Measurements from ENCODE around the gene PGLYRP3. TPM values are rescaled to one million over a fixed set of nuclear protein-coding genes. Genes with fewer than 3 reads are reported as not detected.

PGLYRP3 gene
- total RNA-seq, 1 experiment from 2014 or later = not detected

DNA sequence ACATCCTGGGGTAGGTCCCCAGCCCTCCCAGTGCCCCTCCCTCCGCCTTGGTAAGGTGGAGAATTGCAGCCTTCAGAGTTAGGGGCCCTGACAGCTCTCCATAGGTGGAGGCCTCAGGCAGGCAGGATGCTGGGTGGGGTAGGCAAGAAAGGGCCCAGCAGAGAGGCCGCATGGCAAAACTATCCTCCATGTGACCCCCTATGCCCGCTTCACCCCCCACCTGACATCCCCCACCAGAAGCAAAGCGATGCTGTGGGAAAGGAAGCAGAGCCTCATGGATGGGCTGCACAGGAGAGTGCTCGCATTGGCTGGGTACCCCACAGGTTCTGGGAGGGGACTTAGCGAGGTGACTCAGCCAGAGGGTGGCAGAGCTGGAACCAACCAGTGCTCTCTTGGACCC, 46.5 kb upstream of the PGLYRP3 start:
- Histone ChIP-seq H4K20me1 (ENCODE audit: insufficient read depth) (no peaks in the 10 kb centered on the region), H3F3A (ENCODE audit: insufficient read depth, low read depth) (peaks cover 91% of the 10 kb centered on the region), H3K79me2 (ENCODE audit: low read depth) (peaks cover 25% of the 10 kb centered on the region), H3K27me3 (ENCODE audit: insufficient read depth, low read depth) (no peaks in the 10 kb centered on the region), H3K4me3 (peak overlapping the region; percentile 93), H3K27ac (peak overlapping the region; percentile 98), H3K36me3 (ENCODE audit: low read depth) (peaks cover 19% of the 10 kb centered on the region), H3K9me2 (ENCODE audit: insufficient read depth) (no peaks in the 10 kb centered on the region), H3K4me2 (peak overlapping the region; percentile 97), H3K9me3 (ENCODE audit: insufficient read depth, low read depth) (peaks cover 3% of the 10 kb centered on the region; the same call in 1 of the 2 replicates), H2AFZ (no peak overlapping the region), H3K4me1 (replicated peaks; ENCODE audit: insufficient read depth) (peaks cover 70% of the 10 kb centered on the region)
- DNase-seq = no peak
- intact Hi-C loops (cut with micrococcal nuclease; ENCODE audit: unreplicated experiment) = loop anchor here (10.0 kb wide), 1 partner anchor 316 kb away; the partner anchor contains the start of genes ILF2 and NPR1
- POLR2A ChIA-PET (ENCODE audit: unreplicated experiment) = no interaction called here
- CTCF ChIA-PET = interaction anchor here (0.7 kb wide), 1 partner anchor 1216 kb away, joined by 11 read pairs; no protein-coding TSS in a partner anchor
- BruUV-seq (replicated peaks) = no TSS peak
- TF ChIP-seq, protein P1, sequence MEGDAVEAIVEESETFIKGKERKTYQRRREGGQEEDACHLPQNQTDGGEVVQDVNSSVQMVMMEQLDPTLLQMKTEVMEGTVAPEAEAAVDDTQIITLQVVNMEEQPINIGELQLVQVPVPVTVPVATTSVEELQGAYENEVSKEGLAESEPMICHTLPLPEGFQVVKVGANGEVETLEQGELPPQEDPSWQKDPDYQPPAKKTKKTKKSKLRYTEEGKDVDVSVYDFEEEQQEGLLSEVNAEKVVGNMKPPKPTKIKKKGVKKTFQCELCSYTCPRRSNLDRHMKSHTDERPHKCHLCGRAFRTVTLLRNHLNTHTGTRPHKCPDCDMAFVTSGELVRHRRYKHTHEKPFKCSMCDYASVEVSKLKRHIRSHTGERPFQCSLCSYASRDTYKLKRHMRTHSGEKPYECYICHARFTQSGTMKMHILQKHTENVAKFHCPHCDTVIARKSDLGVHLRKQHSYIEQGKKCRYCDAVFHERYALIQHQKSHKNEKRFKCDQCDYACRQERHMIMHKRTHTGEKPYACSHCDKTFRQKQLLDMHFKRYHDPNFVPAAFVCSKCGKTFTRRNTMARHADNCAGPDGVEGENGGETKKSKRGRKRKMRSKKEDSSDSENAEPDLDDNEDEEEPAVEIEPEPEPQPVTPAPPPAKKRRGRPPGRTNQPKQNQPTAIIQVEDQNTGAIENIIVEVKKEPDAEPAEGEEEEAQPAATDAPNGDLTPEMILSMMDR (conservative IDR thresholded peaks at IDR 0.05) = no peak
- TF ChIP-seq EZH2 (IDR thresholded peaks at IDR 0.05; ENCODE audit: low read depth) = no peak

DNA sequence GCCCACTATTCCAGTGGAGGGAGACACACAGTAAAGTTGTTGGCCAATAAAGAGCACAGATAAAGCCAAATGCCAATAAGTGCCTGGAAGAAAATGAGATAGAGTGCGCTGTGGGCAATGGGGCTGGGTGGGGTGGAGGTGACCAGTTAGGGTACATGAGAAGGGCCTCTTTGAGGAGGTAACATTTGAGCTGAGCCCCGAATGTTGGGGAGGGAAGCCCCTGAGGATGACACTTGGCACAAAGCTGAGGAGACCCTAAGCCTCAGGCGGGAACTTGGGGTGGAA, 45.9 kb upstream of the PGLYRP3 start:
- no peak for DNase-seq
- TF ChIP-seq, protein P1 (conservative IDR thresholded peaks at IDR 0.05) = no peak
- no peak for TF ChIP-seq EZH2 (IDR thresholded peaks at IDR 0.05; ENCODE audit: low read depth)
- Histone ChIP-seq H3K27me3 (ENCODE audit: insufficient read depth, low read depth) (no peaks in the 10 kb centered on the region), H3K9me2 (ENCODE audit: insufficient read depth) (no peaks in the 10 kb centered on the region), H3K4me2 (peak overlapping the region; percentile 97), H3K27ac (peak overlapping the region; percentile 98), H4K20me1 (ENCODE audit: insufficient read depth) (no peaks in the 10 kb centered on the region), H3K36me3 (ENCODE audit: low read depth) (peaks cover 19% of the 10 kb centered on the region), H3K9me3 (ENCODE audit: insufficient read depth, low read depth) (peaks cover 3% of the 10 kb centered on the region; the same call in 1 of the 2 replicates), H3K4me3 (peak overlapping the region; percentile 93), H3K4me1 (replicated peaks; ENCODE audit: insufficient read depth) (peaks cover 64% of the 10 kb centered on the region), H3K79me2 (ENCODE audit: low read depth) (peaks cover 25% of the 10 kb centered on the region), H3F3A (ENCODE audit: insufficient read depth, low read depth) (peaks cover 85% of the 10 kb centered on the region), H2AFZ (no peak overlapping the region)
- POLR2A ChIA-PET (ENCODE audit: unreplicated experiment) = no interaction called here
- intact Hi-C loops (cut with micrococcal nuclease; ENCODE audit: unreplicated experiment) = loop anchor here (10.0 kb wide), 1 partner anchor 316 kb away; the partner anchor contains the start of genes ILF2 and NPR1
- CTCF ChIA-PET = no interaction called here
- no TSS peak for BruUV-seq (replicated peaks)

DNA sequence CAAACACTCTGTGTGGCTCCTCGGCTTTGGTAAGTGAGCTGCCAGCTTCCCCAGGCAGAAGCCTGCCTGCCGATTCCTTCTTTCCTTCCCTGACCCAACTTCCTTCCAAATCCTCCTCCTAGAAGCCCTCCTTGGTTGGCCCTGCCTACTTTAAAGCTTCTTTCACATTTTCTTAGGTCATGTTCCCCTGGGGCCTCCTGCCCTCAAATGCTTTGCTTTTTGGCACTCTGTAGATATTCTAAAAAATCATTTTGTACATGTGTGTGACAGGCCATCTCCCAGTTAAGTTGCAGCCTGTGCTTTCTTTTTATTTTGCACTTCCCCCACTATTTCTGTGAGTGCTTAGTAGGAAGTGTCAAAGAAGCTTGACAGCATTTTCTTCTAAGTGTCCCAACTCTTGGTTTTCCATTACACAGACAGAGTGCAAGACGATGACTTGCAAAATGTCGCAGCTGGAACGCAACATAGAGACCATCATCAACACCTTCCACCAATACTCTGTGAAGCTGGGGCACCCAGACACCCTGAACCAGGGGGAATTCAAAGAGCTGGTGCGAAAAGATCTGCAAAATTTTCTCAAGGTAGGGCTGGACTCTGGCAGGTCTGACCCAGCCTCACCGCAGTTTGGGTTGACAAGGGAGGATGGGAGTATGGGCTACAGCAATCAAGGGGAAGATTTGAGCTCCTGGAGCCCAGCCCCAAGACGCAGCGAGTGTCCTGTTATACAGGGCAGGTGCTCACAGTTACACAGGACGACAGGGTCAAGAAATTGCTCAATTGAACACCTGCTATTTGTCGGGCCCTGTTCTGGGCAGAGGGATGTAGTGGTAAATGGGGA, 45.3 kb upstream of the PGLYRP3 start, which contains the start of gene S100A9:
S100A9 (plus strand) TSS at position 2 of the 838 bp plus-strand sequence; CDS start at position 432, 430 bp downstream.
- POLR2A ChIA-PET (ENCODE audit: unreplicated experiment) = no interaction called here
- peaks cover 19% of the 10 kb centered on the region for H3K36me3 ChIP-seq (ENCODE audit: low read depth)
- H2AFZ ChIP-seq = no peak within 1 kb of the TSS
- H3K79me2 ChIP-seq (ENCODE audit: low read depth) = peaks cover 25% of the 10 kb centered on the region
- intact Hi-C loops (cut with micrococcal nuclease; ENCODE audit: unreplicated experiment) = loop anchor here (1.0 to 10.0 kb wide), 2 partner anchors 7 to 317 kb away; partner anchors contain the start of genes ILF2 and NPR1
- H3K9me3 ChIP-seq (ENCODE audit: insufficient read depth, low read depth) = peaks cover 3% of the 10 kb centered on the region; the same call in 1 of the 2 replicates
- TF ChIP-seq EZH2 (IDR thresholded peaks at IDR 0.05; ENCODE audit: low read depth) = no peak
- CTCF ChIA-PET = interaction anchor here (1.2 to 1.3 kb wide), 2 partner anchors 137 to 210 kb away, joined by 4 to 5 read pairs; no protein-coding TSS in a partner anchor
- no peaks in the 10 kb centered on the region for H3K9me2 ChIP-seq (ENCODE audit: insufficient read depth)
- no peaks in the 10 kb centered on the region for H4K20me1 ChIP-seq (ENCODE audit: insufficient read depth)
- peak within 1 kb of the TSS; percentile 97 for H3K4me2 ChIP-seq
- H3F3A ChIP-seq (ENCODE audit: insufficient read depth, low read depth) = peaks cover 79% of the 10 kb centered on the region
- DNase-seq = peak in 1 of 2 experiments; percentile 41
- no peaks in the 10 kb centered on the region for H3K27me3 ChIP-seq (ENCODE audit: insufficient read depth, low read depth)
- H3K4me1 ChIP-seq (replicated peaks; ENCODE audit: insufficient read depth) = peaks cover 62% of the 10 kb centered on the region
- peak within 1 kb of the TSS; percentile 98 for H3K27ac ChIP-seq
- peak within 1 kb of the TSS; percentile 93 for H3K4me3 ChIP-seq
- BruUV-seq (replicated peaks) = TSS peak; percentile 87
